HG03103 (cell line): Measurements from ENCODE around the gene HFE.

Experiments used
- ATAC-seq: cut with Tn5 transposase; IDR thresholded peaks from one replicate; pipeline ENCODE4 v1.9.1; 2021; ENCODE audit warnings: low read depth; ENCODE audit not compliant: unreplicated experiment

HFE gene

GRCh38 chr6:26130581-26131249 is 43.5 kb downstream of the HFE start:
- no peak for ATAC-seq

GRCh38 chr6:26131618-26132017 is 44.4 kb downstream of the HFE start:
- no peak for ATAC-seq

DNA sequence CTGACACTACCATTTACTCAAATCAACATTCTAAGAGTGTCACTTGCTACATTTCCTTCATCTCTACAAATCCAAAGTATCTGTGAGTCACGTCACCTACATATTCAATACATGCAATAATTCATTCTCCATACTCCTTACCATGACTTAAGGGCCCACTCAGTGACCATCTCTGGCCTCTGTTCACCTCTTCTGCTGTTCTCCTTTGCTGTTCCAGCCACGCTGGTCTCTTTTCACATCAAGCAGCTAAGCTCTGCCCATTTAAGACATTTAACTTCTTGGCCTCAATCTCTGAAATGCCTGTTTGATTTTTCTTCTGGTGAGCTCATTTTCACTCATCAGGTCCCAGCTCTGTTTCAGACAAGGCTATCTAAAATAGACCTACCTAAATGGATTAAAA is 46.5 kb downstream of the HFE start:
- no peak for ATAC-seq

DNA sequence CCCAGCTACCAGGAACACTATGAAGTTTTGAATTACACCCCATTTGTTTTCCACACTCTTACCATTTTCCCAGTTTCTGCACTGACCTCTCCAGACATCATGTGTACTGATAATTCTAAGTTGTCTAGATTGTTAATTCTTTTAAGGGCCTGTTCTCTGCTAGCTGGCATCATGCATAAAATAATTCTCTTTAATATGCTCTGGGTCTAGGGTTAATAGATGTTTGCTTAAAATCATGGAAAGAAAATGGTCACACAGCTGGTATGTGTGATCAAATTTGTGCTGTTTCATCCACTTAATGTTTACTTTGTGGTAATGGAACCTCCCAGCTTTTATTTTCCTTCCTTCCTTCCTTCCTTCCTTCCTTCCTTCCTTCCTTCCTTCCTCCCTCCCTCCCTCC is 49.1 kb downstream of the HFE start:
- no peak for ATAC-seq

GRCh38 chr6:26140254-26140966 is 53.2 kb downstream of the HFE start:
- ATAC-seq = no peak

DNA sequence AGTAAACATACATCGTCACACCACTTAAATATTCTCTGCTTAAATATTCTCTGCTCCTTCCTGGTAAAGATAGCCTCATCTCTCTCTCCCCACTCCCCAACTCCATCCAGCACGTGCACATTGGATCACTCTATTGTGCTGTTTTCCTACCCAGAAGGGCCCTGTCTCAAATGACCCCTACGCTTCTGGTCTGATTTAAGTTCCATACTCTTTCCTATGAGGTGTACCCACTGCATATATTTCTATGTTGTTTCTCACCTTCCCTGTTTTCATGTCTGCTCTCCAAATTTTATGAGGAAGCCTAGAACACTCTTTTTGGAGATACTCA is 53.7 kb downstream of the HFE start:
- no peak for ATAC-seq

GRCh38 chr6:26141378-26141904 is 54.2 kb downstream of the HFE start:
- ATAC-seq = no peak

- no peak for ATAC-seq
Observed at GRCh38 chr6:26142026-26142425, 54.8 kb downstream of the HFE start.
